ENCODE data around the gene ACP5.
A peak's percentile ranks its signal among the peaks of the same experiment; 100 is the strongest.

ACP5 gene

DNA sequence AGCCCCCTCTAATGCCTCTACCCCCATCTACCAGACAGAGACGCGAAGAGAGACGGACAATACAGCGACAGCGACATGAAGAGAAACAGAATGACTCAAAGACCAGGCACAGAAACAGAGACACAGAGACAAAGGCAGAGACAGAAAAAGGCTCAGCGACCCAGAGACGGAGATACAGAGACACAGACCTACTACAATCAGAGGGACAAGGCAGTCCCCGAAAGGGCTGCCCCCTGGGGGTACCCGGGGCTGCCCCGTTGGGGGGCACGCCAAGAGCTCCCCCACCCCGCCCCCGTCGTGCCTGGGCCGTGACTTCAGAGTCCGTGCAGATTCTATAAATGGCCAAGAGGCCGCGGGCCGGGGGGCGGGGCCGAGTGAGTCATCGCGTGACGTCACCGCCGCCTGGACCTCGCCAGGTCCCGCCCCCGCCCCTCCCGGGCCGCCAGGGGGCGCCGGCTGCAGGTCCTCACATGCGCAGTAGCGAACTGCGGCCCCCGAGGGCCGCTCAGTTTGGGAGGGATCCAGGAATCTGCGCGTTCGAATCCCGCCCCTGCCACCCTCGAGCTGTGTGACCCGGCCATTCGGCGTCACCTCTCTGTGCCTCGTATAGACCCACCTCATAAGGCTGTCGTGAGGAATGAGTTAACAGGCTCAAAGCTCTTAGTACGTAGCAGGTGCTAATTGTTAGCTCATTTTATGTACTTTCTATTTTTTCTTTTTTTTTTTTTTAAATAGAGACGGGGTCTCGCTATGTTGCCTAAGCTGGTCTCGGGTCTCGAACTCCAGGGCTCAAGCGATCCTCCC is 41.5 kb downstream of the ACP5 start (continued):
- 0 out of 2 replicates have a peak, but pooled peaks have one; percentile 21 for TF ChIP-seq ZSCAN4 (tag by site-specific recombination; IDR thresholded peaks at IDR 0.05)
- peak; percentile 7; the same call in 1 of the 2 replicates for TF ChIP-seq ZNF654 (tag by site-specific recombination; IDR thresholded peaks at IDR 0.05; ENCODE audit: low read depth)
- no peak; the same call in 1 of the 2 replicates for TF ChIP-seq ZNF626 (tag by site-specific recombination; IDR thresholded peaks at IDR 0.05)
- peak; percentile 65 for TF ChIP-seq SP7 (tag by site-specific recombination; IDR thresholded peaks at IDR 0.05)
- peak; percentile 91 for TF ChIP-seq HIC1 (tag by site-specific recombination; IDR thresholded peaks at IDR 0.05)
- no peak for TF ChIP-seq ZNF658 (tag by site-specific recombination; IDR thresholded peaks at IDR 0.05)
- no peak; the same call in none of the 2 replicates for TF ChIP-seq ZNF660 (tag by site-specific recombination; IDR thresholded peaks at IDR 0.05)
- no peak for TF ChIP-seq ZNF223 (tag by site-specific recombination; IDR thresholded peaks at IDR 0.05)
- 0 out of 2 replicates have a peak, but pooled peaks have one; percentile 28 for TF ChIP-seq ZBTB17 (tag by site-specific recombination; IDR thresholded peaks at IDR 0.05)
- TF ChIP-seq ZNF391 (tag by site-specific recombination; IDR thresholded peaks at IDR 0.05; ENCODE audit: borderline replicate concordance, low read depth) = 0 out of 2 replicates have a peak, but pooled peaks have one; percentile 26
- TF ChIP-seq, protein P1, sequence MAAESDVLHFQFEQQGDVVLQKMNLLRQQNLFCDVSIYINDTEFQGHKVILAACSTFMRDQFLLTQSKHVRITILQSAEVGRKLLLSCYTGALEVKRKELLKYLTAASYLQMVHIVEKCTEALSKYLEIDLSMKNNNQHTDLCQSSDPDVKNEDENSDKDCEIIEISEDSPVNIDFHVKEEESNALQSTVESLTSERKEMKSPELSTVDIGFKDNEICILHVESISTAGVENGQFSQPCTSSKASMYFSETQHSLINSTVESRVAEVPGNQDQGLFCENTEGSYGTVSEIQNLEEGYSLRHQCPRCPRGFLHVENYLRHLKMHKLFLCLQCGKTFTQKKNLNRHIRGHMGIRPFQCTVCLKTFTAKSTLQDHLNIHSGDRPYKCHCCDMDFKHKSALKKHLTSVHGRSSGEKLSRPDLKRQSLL (tag by site-specific recombination; IDR thresholded peaks at IDR 0.05) = peak; percentile 12; the same call in 1 of the 2 replicates
- TF ChIP-seq ZNF324 (tag by site-specific recombination; IDR thresholded peaks at IDR 0.05) = peak; percentile 55
- TF ChIP-seq BCL6B (tag by site-specific recombination; IDR thresholded peaks at IDR 0.05) = no peak
- 0 out of 2 replicates have a peak, but pooled peaks have one; percentile 23 for TF ChIP-seq WT1 (tag by site-specific recombination; IDR thresholded peaks at IDR 0.05)
- TF ChIP-seq ZNF529 (tag by site-specific recombination; IDR thresholded peaks at IDR 0.05; ENCODE audit: insufficient replicate concordance) = no peak
- TF ChIP-seq, protein P2, sequence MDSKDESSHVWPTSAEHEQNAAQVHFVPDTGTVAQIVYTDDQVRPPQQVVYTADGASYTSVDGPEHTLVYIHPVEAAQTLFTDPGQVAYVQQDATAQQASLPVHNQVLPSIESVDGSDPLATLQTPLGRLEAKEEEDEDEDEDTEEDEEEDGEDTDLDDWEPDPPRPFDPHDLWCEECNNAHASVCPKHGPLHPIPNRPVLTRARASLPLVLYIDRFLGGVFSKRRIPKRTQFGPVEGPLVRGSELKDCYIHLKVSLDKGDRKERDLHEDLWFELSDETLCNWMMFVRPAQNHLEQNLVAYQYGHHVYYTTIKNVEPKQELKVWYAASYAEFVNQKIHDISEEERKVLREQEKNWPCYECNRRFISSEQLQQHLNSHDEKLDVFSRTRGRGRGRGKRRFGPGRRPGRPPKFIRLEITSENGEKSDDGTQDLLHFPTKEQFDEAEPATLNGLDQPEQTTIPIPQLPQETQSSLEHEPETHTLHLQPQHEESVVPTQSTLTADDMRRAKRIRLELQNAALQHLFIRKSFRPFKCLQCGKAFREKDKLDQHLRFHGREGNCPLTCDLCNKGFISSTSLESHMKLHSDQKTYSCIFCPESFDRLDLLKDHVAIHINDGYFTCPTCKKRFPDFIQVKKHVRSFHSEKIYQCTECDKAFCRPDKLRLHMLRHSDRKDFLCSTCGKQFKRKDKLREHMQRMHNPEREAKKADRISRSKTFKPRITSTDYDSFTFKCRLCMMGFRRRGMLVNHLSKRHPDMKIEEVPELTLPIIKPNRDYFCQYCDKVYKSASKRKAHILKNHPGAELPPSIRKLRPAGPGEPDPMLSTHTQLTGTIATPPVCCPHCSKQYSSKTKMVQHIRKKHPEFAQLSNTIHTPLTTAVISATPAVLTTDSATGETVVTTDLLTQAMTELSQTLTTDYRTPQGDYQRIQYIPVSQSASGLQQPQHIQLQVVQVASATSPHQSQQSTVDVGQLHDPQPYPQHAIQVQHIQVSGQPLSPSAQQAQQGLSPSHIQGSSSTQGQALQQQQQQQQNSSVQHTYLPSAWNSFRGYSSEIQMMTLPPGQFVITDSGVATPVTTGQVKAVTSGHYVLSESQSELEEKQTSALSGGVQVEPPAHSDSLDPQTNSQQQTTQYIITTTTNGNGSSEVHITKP (tag by site-specific recombination; IDR thresholded peaks at IDR 0.05) = peak; percentile 16; the same call in 1 of the 2 replicates
- TF ChIP-seq ZNF610 (tag by site-specific recombination; IDR thresholded peaks at IDR 0.05; ENCODE audit: borderline replicate concordance) = peak; percentile 60; the same call in 1 of the 2 replicates
- no peak for TF ChIP-seq SCRT2 (tag by site-specific recombination; IDR thresholded peaks at IDR 0.05)
- TF ChIP-seq ZNF555 (tag by site-specific recombination; conservative IDR thresholded peaks at IDR 0.05) = no peak
- peak; percentile 97 for TF ChIP-seq ZNF629 (tag by site-specific recombination; IDR thresholded peaks at IDR 0.05)
- TF ChIP-seq ZFHX2 (tag by site-specific recombination; conservative IDR thresholded peaks at IDR 0.05) = peak; percentile 72
- TF ChIP-seq, protein P3, sequence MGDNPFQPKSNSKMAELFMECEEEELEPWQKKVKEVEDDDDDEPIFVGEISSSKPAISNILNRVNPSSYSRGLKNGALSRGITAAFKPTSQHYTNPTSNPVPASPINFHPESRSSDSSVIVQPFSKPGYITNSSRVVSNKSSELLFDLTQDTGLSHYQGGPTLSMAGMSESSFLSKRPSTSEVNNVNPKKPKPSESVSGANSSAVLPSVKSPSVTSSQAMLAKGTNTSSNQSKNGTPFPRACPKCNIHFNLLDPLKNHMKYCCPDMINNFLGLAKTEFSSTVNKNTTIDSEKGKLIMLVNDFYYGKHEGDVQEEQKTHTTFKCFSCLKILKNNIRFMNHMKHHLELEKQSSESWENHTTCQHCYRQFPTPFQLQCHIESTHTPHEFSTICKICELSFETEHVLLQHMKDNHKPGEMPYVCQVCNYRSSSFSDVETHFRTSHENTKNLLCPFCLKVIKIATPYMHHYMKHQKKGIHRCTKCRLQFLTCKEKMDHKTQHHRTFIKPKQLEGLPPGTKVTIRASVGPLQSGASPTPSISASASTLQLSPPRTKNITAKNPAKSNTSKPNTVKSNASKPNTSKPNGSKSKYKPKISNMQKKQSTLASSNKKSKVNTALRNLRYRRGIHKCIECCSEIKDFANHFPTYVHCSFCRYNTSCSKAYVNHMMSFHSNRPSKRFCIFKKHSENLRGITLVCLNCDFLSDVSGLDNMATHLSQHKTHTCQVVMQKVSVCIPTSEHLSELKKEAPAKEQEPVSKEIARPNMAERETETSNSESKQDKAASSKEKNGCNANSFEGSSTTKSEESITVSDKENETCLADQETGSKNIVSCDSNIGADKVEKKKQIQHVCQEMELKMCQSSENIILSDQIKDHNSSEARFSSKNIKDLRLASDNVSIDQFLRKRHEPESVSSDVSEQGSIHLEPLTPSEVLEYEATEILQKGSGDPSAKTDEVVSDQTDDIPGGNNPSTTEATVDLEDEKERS (tag by site-specific recombination; IDR thresholded peaks at IDR 0.05) = 0 out of 2 replicates have a peak, but pooled peaks have one; percentile 34
- no peak for TF ChIP-seq ZNF121 (tag by site-specific recombination; IDR thresholded peaks at IDR 0.05)
- no peak for TF ChIP-seq ZNF843 (tag by site-specific recombination; IDR thresholded peaks at IDR 0.05)
- peak; percentile 94 for TF ChIP-seq KLF9 (tag by site-specific recombination; IDR thresholded peaks at IDR 0.05; ENCODE audit: low read depth)
